Brain pericyte (primary cell): Measurements from ENCODE around the gene HAUS5.
"Not testable (repeated sequence)": the region's sequence is repeated elsewhere in the genome, so short reads cannot be mapped to it uniquely, and the experiment has no call there.

Experiments used
- DNase-seq: peaks from one replicate; pipeline ENCODE4 v3.0.0-alpha.2; 2012; ENCODE audit warnings: low read depth, low spot score

HAUS5 gene

DNA sequence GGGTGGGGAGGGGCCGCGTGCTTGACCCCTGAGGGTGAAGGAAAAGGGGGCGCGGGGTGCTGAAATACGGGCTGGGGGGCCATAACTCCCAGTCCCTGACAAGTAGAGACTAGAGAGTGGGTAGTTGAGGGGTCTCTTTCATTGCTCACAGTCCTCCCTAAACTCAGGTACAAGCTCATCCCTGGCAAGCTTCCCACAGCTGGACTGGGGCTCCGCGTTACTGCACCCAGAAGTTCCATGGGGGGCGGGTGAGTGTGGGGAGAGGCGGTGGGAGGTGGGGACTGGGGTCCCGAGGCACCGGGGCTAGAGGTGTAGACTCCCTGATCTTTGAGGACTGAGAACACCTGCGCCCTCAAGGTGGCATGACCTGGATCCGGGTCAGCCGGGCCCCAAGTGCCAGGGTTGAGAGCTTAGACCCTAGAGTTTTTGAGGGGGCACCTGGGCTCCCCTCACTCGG lies 30.3 kb downstream of the HAUS5 start:
- DNase-seq, result no peak

DNA sequence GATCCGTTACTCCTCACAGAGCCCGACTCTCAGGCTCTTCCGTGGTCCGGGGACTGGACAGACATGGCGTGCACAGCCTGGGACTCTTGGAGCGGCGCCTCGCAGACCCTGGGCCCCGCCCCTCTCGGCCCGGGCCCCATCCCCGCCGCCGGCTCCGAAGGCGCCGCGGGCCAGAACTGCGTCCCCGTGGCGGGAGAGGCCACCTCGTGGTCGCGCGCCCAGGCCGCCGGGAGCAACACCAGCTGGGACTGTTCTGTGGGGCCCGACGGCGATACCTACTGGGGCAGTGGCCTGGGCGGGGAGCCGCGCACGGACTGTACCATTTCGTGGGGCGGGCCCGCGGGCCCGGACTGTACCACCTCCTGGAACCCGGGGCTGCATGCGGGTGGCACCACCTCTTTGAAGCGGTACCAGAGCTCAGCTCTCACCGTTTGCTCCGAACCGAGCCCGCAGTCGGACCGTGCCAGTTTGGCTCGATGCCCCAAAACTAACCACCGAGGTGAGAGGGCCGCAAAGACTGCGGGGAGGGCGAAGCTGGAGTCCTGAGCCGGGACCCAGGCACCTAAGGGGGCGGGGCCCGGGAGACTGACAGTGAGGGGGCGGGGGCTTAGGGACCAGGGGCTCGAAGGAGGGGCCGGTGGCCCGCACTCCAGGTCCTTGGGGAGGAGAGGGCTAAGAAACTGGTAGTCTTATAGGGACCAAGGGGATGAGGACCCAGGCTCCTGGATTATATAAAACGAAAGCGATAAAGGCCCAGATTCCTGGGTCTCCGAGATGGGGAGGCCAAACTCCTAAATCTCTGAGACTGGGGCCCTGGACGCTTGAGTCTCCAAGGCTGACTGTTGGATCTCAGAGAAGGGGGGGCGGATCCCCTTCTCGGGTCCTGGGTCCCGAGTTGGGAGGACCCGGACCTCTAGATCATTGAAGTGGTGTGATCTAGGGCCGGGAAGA lies 31.0 kb downstream of the HAUS5 start:
- DNase-seq, result peak; percentile 69

DNA sequence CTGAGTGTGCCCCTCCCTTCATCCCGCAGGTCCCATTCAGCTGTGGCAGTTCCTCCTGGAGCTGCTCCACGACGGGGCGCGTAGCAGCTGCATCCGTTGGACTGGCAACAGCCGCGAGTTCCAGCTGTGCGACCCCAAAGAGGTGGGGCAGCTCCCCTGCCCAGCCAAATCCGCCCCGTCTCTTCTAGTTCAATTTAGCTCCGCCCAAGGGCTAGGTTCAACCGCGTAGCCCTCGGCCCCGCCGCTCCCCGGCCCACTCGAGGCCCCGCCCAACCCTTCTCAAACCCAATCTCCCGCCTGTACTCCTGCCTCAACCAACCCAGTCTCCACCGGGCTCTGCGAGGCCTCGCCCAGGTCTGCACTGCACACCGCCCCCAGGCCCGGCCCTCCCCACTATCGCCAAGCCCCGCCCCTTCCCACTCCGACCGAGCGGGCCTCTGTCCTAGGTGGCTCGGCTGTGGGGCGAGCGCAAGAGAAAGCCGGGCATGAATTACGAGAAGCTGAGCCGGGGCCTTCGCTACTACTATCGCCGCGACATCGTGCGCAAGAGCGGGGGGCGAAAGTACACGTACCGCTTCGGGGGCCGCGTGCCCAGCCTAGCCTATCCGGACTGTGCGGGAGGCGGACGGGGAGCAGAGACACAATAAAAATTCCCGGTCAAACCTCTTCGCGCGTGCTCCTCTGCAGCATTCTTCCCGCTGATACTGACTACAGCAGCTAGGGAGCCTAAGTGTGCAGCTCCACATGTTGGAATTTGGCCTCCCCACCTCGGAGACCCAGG lies 31.9 kb downstream of the HAUS5 start:
- DNase-seq, result peak; percentile 77

DNA sequence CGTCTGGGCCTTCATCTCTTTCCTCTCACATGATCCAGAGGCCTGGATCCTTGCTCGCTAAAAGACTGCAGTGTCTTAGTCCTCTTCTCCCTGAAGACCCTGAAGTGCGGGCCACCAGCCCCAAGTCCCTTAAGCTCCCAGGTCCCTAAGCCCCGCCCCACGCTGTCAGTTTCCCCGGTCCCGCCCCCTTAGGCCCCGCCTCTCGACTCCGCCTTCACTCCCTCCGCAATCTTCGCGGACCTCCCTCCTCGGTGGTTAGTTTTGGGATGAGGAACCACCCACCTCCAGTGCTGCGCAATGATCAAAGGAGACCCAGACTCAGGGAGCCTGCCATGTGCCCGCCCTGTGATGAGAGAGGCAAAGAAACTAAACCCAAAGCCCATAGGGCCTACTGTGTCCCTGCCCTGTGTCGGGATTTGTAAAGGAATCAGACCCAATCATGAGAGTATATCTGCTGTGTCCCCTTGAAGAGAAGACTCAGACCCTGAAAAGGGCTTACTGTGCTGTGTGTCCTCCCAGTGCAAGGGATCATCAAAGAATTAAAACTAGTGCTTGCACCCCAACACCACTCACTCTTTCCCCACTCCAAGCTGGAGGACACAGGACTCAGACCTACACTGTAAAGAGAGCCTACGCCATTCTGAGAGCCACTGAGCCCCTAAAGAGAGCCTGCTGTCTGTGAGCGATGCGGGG lies 32.6 kb downstream of the HAUS5 start:
- DNase-seq, result no peak

DNA sequence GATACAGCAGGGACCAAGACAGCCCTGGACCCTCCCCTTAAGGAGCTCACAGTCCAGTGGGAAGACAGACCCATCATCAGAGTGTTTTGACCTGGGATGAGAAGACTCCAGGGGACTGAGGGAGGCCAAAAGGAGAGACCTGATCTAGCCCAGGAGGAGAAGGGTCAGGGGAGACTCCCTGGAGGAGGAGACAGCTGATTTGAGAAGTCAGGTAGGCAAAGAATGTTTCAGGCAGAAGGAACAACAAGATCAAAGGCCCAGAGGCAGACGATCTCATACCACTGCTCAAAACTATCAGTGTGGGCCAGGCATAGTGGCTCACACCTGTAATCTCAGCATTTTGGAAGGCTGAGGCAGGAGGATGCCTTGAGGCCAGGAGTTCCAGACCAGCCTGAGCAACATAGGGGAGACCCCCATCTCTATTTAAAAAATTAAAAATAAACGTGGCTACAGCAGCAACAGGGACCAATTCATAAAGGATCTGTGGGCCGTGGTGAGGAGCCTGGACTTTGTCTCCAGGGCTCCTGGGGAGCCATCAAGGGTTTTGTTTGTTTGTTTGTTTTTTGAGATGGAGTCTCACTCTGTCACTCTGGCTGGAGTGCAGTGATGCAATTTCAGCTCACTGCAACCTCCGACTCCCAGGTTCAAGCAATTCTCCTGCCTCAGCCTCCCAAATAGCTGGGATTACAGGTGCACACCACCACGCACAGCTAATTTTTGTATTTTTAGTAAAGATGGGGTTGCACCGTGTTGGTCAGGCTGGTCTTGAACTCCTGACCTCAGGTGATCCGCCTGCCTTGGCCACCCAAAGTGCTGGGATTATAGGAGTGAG lies 33.4 kb downstream of the HAUS5 start:
- no peak for DNase-seq

DNA sequence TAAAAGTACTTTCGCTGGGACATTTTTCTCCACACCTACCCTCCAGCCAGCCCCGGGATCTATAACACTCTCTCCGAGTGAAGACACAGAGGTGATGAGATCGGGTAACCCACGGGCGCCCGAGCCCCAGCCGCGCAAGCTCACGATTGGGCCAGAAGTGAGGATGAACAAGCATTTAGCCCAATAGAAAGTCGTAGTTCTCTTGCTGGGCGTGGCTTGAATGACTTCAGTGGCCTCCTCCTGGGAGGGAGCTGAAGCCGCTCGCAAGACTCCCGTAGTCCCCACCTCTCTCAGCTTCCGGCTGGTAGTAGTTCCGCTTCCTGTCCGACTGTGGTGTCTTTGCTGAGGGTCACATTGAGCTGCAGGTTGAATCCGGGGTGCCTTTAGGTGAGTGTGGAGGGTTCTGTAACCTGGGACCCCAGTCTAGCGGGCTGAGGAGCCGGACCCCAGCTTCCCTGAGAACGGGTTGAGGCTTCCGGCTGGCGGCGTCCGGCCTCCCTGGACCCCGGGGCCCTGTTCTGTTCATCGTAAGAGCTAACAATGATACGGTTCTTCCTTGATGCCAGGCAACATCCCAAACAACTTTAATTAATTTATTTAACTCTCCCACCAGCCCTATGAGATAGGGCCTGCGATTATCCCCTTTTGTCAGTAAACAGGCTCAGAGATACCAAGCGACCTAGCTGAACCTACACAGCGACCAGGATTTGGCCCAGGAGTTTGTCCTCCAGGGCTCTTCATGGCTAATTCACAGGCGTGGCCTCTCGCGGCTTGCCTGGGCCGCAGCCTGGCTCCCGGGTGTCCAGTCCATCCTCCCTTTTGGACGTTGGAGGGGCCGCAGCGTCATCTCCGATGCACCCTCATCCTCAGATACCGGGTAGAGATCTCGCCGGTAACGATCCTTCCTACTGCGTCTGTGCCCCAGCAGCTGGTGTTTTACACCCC lies 35.8 kb downstream of the HAUS5 start, which contains the start of gene COX6B1:
TSS of gene COX6B1 (plus strand) at position 307 of the 945 bp plus-strand sequence. CDS start 2,921 bp downstream, outside the sequence.
- peak; percentile 86 for DNase-seq

DNA sequence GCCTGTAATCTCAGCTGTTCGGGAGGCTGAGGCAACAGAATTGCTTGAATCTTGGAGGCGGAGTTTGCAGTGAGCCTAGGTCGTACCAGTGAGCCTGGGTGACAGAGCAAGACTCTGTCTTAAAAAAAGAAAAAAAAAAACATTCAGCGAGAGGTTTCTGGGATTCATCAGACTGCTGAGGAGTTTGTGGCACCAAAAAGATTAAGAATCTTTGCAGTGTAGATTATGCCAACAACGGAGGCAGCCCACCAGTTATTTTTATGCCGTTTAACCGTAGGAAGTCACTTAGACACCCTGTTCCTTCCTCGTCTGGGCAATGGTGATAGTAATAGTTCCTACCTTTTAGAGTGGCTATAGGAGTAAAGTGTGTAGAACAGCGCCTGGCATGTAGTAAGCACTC lies 38.0 kb downstream of the HAUS5 start:
- DNase-seq, result no peak

DNA sequence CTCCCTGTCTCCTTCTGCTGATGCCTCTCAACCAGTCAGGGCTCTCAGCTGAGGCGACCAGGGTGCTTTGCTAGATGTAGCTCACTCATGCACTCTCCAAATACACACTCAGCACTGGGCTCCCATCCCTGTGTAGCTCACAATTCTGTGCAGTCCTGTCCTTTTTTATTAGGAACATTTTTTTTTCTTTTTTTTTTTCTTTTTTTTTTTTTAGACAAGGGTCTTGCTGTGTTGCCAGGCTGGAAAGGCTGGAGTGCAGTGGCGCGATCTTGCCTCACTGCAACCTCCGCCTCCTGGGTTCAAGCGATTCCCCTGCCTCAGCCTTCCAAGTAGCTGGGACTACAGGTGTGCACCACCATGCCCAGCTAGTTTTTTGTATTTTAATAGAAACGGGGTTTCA lies 42.3 kb downstream of the HAUS5 start:
- DNase-seq, result not testable (repeated sequence)

DNA sequence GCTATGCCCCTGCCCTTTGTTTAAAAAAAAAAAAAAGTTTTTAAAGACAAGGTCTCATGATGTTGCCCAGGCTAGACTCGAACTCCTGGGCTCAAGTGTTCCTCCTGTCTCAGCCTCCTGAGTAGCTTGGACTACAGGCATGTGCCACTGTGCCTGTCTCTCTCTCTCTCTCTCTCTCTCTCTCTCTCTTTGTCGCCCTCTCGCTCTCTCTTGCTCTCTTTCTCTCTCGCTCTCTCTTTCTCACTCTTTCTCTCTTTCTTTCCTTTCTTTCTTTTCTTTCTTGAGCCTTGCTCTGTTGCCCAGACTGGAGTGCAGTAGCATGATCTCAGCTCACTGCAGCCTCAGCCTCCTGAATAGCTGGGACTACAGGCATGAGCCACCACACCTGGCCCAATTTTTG lies 43.1 kb downstream of the HAUS5 start:
- DNase-seq, result no peak

DNA sequence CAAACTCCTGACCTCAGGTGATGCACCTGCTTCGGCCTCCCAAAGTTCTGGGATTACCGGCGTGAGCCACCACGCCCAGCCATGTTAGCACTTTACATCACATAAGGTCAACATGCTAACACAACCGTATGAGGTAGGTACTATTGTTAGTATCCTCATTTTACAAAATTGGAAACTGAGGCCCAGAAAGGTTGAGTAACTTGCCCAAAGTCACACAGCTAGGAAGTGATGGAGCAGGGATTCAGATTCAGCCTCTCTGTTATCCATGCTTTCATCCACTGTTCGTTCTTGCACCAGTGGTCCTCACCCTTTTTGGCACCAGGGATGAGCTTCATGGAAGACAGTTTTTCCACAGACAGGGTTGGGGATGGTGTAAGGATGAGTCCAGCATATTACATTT lies 44.2 kb downstream of the HAUS5 start:
- DNase-seq, result no peak

DNA sequence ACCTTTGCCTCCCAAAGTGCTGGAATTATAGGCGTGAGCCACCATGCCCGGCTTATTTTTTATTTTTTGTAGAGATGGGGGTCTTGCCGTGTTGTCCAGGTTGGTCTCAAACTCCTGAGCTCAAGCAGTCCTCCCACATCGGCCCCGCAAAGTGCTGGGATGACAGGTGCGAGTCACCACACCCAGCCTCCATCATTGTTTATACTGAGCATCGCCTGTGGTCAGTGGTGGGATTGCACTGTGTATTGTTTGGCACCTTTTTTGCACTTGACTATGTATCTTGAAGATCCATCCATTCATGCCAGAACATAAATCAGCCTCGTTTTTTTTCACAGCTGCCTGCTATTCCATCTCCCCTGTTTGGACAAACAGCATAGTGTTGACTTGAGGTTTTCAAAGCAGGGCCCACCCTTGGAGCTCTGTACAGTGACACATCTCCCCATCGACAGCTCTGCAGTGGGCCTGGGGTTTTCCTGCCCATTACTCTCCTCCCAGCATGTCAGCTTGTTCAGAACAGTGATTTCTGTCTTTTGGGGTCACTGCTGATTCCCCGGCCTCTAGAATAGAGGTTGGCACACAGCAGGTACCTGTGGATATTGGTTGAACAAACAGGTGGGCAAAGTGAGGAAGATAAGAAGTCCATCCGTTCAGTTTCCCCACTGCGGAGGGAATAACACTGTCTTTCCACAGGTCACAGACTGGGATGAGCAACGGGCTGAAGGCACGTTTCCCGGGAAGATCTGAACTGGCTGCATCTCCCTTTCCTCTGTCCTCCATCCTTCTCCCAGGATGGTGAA lies 45.6 kb downstream of the HAUS5 start:
- DNase-seq, result no peak

DNA sequence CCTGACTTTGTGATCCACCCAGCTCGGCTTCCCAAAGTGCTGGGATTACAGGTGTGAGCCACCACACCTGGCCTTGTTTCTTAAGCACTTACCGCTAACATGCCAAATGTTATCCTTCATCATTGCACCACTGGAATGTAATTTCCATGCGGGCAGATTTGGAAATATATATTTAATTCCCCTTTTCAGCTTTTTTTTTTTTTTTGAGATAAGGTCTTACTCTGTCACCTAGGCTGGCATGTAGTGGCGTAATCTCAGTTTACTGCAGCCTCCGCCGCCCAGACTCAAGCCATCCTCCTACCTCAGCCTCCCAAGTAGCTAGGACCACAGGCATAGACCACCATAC lies 49.4 kb downstream of the HAUS5 start:
- no peak for DNase-seq

DNA sequence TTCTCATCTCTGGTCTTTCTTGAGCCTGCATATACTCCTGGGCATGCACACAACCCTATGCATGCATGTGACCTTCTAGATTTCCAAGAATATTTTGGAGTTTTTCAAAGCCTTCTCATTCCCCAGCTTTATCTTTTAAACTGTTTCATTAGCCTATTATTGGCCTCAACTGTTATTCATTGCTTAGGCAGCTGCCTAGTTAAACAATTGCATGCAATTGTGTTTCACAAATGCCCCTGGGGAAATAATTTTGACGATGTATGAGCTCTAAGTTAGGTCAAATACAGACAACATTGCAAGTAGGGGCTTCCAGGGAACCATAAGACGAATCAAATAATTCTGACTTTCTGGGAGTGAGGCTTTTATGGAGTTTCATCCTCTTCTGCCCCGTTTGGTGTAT lies 51.4 kb downstream of the HAUS5 start:
- DNase-seq, result no peak

DNA sequence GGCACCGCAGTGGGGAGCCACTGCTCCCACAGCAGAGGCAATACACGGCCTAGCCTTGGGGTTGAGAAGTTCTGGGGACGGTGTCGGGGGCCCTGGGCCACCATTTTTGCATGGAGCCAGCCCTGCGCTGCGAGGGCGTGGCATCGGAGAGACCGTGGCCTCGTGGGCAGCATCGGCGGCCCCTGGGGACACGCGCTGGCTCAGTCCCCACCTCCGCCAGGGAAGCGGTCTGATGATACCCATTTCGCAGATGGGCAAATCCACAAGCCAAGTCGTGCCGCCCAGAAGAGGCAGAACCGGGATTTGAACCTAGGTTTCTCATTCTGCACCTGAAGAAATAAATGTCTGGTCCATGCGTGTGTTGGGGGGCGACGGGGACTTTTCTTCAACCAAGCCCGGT lies 52.6 kb downstream of the HAUS5 start:
- no peak for DNase-seq

DNA sequence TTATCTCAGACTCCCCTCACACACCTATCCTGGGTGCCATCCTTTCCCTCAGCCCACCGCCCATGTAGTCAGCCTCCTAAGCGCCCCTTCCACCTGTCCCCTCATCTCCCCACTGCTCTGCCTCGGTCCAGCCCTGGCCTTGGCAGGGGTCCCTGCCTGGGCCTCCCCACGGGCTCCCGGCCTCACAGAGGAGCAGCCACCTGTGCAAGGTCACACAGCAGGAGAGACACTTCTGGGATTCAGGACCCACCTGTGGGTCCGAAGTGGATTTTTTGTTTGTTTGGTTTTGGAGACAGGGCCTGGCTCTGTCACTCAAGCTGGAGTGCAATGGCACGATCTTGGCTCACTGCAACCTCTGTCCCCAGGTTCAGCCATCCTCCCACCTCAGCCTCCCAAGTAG lies 53.1 kb downstream of the HAUS5 start:
- no peak for DNase-seq

DNA sequence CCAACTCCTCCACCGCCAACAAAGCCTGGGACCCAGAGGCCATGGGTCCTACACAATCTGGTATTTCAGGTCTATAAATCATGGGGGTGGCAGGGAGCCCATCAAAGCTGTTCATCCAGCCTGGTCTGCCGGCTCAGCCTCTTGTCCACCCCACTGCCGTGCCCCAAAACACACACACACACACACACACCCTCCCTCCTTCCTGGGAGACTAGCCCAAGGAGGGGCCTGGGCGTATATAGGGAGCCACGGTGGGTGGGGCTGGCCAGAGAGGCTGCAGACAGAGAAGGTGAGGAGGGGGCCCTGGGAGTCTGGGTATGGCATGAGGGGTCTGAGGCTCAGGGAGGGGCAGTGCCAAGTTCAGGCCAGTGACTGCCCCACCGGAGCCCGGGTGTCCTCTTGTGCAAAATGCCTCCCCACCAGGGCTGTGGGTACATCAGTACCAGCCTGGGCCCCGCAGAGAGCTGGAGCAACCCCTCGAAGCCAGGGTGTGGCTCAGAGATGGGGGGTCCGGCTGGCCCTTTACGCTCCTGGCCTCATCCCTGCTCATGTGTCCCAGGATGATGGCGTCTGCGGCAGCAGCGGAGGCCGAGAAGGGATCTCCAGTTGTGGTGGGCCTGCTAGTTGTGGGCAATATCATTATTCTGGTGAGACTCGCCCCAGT lies 53.8 kb downstream of the HAUS5 start, which contains the start of gene UPK1A:
TSS of gene UPK1A (plus strand) at position 267 of the 663 bp plus-strand sequence. CDS start at position 563, 296 bp downstream.
- DNase-seq, result no peak

DNA sequence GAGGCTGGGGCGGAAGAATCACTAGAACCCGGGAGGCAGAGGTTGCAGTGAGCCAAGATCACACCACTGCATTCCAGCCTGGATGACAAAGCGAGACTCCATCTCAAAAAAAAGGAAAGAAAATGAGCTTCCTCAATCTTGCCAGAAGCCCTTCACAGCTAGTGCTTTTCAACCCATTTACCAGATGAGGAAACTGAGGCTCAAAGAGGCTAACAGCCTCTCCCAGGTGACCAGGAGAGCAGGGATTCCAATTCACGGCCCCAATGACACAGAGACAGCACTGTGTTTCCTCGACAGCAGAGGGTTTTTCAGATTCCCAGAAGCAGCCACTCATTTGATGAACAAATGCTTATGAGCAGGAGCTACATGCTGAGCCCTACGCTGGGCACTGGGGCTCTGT lies 57.0 kb downstream of the HAUS5 start:
- DNase-seq, result no peak

DNA sequence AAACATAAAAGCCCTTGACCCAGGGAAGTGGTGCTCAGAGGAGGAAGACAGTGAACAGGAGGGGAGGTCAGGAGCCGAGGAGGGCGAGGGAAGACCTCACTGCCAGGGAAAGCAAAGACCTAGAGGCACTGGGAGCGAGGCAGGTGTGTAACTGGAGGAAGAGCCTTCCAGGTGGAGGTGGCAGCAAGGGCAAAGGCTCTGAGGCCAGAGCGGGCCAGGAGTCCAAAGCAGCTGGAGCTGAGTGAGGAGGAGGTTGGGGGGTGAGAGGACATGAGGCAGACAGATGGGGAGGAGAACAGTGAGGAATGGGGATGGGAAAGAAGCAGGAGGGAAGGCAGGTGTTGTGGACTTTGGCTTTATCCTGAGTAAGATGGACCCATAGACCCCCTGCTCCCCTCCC lies 57.4 kb downstream of the HAUS5 start:
- DNase-seq, result no peak

DNA sequence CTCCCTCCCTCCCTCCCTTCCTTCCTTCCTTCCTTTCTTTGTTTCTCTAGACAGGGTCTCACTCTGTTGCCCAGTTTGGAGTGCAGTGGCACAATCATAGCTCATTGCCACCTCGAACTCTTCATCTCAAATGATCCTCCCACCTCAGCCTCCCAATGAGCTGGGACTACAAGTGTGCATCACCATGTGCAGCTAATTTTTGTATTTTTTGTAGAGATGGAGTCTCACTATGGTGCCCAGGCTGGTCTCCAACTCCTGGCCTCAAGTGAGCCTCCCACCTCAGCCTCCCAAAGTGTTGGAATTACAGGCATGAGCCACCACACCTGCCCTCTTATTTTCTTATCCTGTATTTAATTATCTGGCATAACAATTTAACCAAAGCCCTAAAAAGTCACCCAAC lies 58.2 kb downstream of the HAUS5 start:
- DNase-seq, result no peak
